Middle frontal gyrus (tissue), 1 donor: ENCODE measurements around the gene SLC27A1.
"Not testable (repeated sequence)": the region's sequence is repeated elsewhere in the genome, so short reads cannot be mapped to it uniquely, and the experiment has no call there.

ENCODE experiments used
- DNase-seq: peaks from one replicate; pipeline ENCODE4 v3.0.0-alpha.2; 2015; ENCODE audit warnings: low spot score; ENCODE audit errors: extremely low spot score

The SLC27A1 gene

DNA sequence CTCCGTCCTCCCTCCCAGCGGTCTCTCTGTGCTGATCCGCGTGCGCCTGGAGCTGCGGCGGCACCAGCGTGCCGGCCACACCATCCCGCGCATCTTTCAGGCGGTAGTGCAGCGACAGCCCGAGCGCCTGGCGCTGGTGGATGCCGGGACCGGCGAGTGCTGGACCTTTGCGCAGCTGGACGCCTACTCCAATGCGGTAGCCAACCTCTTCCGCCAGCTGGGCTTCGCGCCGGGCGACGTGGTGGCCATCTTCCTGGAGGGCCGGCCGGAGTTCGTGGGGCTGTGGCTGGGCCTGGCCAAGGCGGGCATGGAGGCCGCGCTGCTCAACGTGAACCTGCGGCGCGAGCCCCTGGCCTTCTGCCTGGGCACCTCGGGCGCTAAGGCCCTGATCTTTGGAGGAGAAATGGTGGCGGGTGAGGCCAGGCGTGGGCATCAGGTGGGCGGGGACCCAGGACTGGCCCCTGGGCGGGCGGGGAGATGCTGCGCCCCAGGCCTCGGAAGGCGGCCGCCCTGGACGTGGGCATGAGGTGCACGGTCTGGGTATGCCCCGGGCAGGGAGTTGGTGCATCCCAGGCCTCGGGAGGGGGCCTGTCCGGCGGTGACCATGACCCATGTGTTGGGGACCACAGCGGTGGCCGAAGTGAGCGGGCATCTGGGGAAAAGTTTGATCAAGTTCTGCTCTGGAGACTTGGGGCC lies 16.4 kb downstream of the SLC27A1 start:
- DNase-seq, result no peak

DNA sequence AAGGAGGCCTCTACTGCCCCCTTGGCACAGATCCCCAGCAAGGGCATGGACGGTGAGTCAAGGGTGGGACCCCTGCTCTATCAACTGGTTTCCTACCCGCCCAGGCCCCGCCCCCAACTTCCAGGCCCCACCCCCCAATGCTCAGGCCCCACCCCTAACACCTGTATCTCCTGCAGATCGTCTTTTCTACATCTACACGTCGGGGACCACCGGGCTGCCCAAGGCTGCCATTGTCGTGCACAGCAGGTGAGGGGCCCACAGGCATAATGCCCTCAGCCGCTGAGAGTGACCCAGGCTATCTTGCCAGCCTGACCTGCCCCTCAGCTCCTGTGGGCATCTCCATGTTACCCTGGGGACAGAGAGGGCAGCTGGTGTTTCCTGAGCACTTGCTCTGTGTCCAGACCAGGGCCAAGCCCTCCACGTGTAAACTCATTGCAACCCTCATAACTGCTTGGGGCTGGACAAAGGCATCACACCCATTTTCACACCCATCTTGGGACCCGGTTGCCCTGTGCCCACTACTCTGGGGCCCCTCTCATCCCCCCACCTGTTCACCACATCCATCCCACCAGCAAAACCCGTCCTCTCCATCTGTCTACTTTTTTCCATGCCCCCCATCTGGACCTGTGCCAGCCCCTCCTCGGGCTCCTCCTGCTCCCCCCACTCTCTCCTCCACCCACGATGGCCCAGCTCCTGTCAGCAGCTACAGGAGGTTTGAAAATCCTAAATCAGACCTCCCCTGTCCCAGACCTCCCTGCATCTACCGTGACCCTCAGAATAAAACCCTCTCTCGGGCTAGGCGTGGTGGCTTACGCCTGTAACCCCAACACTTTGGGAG lies 17.2 kb downstream of the SLC27A1 start:
- DNase-seq, result no peak

DNA sequence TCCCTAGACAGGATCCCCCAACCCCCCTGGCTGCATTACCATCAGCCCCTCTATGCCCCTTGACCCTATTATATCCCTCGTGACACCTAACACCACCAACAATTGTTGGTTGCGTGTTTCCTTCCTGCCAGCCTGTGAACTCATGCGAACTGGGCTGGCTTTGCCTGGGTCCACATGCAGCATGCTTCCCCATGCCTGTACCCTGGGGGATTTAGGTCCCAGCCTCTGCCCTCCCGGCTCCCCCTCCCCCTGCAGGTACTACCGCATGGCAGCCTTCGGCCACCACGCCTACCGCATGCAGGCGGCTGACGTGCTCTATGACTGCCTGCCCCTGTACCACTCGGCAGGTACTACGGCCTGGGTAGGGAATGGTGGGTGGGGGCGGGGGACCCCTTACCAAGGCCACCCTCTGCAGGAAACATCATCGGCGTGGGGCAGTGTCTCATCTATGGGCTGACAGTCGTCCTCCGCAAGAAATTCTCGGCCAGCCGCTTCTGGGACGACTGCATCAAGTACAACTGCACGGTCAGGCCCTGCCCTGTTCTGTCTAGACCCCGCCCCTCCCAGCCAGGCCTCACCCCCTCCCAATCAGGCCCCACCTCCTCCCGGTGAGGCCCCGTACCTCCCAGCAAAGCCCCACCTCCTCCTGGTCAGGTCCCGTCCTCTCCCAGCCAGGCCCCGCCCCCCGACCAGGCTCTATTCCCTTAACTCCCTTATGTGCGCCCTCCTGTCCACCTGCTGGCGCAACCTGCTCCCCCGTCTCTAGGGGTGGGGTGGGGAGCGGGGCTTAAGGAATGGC lies 18.5 kb downstream of the SLC27A1 start:
- DNase-seq, result no peak

DNA sequence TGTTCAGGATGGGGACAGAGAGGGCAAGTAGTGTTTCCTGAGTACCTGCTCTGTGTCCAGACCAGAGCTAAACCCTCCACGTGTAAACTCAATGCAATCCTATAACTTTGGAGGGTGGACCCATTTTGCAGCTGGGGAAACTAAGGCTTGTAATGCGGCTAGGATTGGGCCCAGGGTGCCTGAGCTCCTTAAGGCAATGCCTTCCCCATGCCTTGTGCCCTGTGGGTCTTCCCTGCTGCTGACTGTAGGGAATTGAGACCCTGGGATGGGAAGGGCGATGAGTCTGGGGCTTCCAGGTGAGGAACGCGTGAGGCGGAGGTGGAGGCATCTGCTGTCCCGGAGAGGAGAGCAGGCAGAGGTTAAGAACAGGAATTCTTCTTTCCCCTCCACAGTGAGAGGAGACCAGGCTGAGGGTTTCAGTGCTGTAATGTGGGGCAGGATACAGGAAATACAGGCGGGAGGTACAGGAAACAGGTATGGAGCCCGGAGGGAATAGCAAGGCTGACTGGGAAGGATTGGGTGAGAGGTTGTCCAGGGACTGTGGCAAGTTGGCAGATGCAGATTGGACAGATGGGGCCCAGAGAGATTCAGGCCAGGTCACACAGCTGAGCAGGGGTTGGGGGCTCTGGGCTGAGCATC lies 19.2 kb downstream of the SLC27A1 start:
- no peak for DNase-seq

DNA sequence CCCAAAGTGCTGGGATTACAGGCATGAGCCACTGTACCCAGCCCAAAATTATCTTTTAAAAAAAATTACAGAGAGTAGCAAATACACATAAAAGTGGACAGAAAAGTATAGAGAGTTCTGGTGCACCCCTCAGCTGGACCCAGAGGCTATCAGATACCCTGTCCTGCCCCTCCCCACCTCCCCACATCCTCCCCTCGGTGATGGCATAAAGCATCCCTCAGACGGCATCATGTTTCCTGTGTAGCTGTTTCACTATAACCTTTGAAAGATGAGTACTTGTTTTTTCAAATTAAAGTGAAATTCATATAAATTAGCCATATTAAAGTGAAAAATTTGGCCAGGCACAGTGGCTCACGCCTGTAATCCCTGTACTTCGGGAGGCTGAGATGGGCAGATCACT lies 20.1 kb downstream of the SLC27A1 start:
- DNase-seq, result no peak

DNA sequence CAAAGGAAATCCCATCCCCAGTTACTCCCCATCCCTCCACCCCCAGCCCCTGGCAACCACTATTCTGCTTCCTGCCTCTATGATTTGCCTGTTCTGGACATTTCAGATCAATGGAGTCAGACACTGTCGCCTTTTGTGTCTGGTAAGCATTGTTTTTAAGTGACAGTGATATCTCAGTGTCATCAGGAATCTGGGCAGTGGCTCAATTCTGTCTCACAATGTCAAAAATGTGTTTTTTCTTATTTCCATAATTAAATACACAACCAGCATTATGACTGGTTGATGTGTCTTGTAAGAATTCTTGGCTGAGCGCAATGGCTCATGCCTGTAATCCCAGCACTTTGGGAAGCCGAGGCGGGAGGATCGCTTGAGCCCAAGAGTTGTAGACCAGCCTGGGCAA lies 21.0 kb downstream of the SLC27A1 start:
- no peak for DNase-seq

DNA sequence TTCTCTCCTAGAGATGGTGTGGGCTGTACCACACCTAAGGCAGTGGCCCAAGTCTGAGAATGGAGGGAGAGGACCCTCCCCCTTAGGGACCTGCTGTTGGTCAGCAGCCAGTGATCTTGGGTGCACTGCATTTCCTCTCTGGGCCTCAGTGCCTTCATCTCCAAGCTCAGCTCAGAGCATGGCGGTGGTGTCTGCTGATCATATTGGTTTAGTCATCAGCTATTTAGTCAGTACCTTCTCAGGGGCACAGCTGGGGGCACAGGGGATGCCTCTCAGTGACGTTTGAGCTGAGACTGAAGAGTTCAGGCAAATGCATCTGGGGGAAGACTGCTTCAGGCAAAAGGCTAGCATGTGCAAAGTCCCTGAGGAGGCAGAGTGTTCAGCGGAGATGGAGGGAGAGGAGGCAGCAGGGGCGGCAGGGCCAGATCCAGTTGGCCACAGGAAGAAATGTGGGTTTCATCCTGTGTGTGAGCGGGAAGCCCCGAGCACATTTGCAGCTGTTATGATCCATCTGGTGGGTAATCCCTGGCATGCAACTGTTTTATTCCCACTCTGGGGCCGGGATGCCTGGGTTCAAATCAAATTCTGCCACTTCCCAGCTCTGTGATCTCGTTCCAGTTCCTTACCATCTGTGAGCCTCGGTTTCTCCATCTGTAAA lies 25.4 kb downstream of the SLC27A1 start:
- no peak for DNase-seq

DNA sequence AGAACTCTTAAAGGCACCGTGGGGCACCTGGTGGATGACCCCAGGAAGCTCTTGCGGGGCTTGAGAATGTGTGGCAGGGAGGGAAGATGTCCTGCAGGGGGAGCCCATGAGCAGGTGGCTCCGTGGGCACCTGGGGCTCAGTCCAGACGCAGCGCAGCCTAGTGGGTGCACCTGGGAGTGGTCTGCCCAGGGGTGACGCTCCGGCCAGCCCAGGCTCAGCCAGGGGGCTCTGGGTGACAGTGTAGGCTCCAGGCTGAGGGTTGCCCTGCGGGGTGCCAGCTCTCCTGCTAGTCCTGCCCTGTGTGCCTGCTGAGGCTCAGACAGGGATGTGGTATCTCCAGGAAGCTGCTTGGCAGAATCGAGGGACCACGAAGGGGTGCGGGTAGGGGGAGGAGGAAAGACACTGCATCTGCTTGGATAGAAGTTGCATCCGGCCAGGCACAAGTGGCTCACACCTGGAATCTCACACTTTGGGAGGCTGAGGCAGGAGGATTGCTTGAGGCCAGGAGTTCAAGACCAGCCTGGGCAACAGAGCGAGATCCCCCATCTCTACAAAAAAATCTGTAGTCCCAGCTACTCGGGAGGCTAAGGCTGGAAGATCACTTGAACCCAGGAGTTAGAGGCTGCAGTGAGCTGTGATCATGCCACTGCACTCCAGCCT lies 26.1 kb downstream of the SLC27A1 start:
- DNase-seq, result no peak

DNA sequence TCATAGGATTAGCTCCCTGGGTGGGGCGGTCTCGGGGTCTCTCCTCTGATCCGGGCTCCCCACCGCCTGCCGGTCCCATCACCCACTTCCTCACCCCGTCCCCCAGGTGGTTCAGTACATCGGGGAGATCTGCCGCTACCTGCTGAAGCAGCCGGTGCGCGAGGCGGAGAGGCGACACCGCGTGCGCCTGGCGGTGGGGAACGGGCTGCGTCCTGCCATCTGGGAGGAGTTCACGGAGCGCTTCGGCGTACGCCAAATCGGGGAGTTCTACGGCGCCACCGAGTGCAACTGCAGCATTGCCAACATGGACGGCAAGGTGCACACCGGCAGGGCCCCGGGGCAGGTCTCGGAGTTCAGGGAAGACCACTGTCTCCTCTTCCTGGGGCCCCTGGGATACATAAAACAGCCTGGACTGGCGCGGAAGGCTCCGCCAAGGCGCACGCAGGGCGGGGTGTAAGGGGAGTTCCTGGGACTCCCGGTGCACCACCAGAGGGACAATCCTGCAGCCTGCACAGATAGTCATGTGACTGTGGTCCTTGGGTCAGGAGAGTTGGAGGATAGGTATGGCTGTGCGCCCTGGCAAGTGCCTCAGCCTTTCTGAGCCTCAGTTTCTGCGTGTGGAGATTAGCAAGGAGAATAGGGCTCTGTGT lies 26.9 kb downstream of the SLC27A1 start:
- no peak for DNase-seq

DNA sequence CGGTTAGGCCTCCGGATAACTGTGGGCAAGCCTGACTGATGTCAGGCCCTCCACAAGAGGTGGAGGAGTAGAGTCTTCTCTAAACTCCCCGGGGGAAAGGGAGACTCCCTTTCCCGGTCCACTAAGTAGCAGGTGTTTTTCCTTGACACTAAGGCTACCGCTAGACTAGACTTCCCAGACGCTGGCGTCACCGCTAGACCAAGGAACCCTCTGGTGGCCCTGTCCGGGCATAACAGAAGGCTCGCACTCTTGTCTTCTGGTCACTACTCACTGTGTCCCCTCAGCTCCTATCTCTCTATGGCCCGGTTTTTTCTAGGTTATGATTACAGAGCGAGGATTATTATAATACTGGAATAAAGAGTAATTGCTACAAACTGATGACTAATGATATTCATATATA lies 28.7 kb downstream of the SLC27A1 start:
- DNase-seq, result not testable (repeated sequence)

DNA sequence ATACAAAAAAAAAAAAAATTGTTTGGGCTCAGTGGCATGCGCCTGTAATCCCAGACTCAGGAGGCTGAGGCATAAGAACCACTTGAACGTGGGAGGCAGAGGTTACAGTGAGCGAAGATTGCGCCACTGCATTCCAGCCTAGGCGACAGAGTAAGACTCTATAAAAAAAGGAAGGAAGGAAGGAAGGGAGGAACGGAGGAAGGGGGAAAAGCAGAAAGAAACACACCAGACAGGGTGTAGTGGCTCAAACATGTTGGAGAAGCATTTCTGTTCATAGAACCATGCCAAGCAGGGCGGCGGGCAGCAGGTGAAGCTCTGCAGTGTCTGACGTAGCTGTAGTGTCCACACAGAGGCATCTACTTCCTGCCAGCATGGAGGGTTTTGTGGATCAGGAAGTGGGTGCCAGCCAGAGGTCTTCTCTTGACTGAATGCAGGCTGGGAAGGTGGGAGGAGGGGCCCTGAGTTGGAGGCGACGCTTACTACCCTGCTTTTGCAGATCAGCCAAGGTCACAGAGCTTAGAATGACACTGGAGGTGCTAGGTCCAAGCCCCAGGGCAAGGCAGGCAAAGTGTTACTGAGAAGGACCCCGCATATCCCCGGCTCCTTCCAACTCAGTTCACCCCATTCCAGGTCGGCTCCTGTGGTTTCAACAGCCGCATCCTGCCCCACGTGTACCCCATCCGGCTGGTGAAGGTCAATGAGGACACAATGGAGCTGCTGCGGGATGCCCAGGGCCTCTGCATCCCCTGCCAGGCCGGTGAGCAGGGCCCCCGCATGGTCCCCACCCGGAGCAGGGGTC lies 29.5 kb downstream of the SLC27A1 start:
- DNase-seq, result no peak

DNA sequence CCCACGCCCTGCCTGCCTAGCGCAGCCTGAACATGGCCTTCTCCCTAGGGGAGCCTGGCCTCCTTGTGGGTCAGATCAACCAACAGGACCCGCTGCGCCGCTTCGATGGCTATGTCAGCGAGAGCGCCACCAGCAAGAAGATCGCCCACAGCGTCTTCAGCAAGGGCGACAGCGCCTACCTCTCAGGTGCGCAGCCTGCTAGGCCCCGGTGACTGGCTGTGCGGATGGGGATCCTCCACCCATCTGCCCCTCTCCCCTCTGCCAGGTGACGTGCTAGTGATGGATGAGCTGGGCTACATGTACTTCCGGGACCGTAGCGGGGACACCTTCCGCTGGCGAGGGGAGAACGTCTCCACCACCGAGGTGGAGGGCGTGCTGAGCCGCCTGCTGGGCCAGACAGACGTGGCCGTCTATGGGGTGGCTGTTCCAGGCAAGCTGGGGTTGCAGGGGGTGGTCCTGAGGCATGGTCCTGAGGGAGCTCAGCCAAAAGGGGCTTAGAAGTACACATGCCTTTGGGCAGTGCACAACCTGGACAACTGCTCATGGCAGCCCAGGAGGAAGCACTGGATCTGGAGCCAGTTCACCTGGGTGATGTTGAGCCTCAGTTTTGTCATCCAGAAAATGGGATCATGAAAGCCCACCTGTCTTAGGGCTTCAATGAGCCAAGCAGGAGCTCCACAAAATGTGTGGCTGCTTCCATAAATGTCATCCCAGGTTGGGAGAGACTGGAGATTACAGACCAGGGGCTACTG lies 30.3 kb downstream of the SLC27A1 start:
- DNase-seq, result no peak

DNA sequence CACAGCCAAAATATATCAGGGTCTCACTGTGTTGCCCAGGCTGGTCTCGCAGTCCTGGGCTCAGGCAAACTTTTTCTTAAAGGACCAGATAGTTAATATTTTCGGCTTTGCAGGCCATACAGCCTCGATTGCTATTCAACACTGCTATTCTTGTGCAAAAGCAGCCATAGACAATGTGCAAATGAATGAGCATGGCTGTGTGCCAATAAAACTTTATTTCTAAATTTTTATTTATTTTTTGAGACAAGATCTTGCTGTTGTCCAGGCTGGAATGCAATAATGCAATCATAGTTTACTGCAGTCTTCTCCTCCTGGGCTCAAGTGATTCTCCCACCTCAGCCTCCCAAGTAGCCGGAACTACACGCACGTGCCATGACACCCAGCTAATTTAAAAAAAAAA lies 32.9 kb downstream of the SLC27A1 start:
- DNase-seq, result no peak

DNA sequence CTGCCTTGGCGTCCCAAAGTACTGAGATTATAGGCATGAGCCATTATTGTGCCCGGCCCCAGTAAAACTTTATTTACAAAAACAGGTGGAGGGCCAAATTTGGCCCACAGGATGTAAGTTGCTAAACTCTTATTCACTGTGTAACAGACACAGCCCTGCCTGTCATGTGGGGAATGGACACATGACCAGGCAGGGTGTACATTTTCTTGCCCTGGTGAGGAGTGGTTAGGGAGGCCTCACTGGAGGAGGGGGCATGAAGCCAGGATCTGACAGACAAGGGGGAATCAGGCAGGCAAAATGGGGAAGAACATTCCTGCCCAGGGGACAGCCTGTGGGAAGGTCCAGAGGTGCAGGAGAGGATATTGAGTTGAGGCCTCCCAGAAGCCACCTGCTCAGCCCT lies 33.7 kb downstream of the SLC27A1 start:
- no peak for DNase-seq

DNA sequence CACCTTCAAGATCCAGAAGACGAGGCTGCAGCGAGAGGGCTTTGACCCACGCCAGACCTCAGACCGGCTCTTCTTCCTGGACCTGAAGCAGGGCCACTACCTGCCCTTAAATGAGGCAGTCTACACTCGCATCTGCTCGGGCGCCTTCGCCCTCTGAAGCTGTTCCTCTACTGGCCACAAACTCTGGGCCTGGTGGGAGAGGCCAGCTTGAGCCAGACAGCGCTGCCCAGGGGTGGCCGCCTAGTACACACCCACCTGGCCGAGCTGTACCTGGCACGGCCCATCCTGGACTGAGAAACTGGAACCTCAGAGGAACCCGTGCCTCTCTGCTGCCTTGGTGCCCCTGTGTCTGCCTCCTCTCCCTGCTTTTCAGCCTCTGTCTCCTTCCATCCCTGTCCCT lies 34.1 kb downstream of the SLC27A1 start:
- DNase-seq, result no peak

DNA sequence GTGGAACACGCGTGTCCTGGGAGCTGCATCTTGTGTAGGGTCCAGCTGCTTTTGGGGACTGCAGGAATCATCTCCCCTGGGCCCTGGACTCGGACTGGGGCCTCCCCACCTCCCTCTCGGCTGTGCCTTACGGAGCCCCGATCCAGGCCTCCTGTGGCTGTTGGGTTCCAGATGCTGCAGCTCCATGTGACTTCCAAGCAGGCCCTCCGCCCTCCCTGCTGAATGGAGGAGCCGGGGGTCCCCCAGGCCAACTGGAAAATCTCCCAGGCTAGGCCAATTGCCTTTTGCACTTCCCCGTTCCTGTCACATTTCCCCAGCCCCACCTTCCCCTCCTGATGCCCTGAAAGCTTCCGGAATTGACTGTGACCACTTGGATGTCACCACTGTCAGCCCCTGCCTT lies 34.9 kb downstream of the SLC27A1 start:
- DNase-seq, result no peak

DNA sequence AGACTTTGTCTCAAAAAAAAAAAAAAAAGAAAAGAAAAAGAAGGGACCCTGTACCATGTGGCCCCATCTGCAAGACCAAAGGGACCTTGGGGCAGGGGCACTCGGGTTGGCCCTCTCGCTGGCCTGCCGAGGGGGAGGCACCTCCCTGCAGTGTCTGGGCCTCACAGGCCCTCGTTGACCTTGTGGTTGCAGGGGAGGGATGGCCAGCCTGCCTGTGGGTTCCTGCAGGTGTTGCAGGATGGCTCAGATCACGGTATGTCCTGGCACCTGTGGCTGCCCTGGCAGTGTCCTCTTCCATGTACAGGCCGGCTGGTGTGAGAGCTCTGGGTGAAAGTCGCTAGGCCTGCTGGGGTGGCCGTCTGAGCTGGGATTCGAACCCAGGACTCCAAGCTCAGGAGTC lies 36.4 kb downstream of the SLC27A1 start:
- DNase-seq, result no peak

DNA sequence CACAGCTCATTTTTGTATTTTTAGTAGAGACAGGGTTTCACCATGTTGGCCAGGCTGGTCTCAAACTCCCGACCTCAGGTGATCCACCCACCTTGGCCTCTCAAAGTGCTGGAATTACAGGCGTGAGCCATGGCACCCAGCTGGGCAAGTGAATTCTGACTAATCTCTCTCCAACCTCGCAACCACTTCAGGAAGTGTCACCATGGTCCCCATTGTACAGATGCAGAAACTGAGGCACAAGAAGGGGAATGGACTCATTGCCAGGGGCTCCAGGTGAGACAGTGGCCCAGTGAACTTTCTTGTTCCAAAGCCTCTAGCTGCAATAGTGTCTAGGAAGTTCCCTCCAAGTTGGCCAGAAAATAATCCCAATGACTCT lies 38.2 kb downstream of the SLC27A1 start:
- DNase-seq, result not testable (repeated sequence)
